ENCODE results near the gene POLR2C.
A peak's percentile ranks its signal among the peaks of the same experiment; 100 is the strongest.

POLR2C gene

DNA sequence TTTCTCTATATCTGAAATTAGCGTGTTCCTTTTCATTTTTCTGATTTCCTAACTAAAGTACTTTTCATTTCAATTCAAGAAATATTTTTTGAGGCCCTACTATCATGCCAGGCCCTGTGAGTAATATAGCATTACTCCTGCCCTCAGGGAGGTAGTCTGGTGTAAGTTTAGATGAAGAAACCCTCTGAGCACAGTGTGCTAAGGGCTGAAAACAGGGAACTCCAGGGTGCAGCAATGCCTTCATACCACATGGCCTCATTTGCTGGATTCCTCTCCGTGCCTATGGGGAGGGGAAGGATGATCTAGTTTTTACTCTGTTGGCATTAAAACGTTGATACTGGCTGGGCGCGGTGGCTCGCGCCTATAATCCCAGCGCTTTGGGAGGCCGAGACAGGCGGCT, 10.5 kb upstream of the POLR2C start:
- no peak for DNase-seq

DNA sequence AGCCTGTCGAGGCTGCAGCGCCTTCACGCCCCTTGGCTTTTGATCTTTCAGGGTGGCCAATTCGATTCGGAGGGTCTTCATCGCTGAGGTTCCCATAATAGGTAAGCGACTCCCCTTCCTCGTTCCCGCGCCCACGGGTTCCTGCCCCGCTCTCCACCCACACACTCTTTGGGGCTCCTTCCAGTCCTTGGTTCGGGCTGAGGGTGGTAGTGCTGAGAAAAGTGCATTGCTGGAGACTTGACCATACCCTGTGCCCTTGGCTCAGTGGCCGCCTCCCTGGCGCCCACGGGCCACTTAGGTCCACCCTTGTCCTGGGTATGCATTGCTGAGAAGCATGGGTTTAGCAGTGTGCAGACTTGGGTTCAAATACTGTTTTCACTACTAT, 491 bp downstream of the POLR2C start:
- DNase-seq, result no peak

DNA sequence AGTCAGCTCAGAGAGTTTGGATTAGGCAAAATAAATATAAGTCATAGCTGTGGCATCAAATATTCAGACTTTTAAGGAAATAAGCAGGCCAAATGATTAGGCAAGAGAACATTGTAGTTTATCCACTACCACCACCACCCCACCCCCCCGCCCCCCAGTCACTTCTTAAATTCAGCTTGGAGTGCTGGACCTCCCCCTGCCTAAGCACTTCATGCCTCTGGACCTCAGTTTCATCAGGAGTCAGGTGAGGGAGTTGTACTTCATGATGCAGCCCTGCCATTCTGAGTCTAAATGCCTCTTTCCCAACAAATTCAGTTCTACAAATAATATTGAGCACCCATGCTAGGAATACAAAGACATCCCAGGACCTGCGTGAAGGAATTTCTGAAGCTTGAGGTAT, 2.0 kb downstream of the POLR2C start:
- DNase-seq, result no peak

DNA sequence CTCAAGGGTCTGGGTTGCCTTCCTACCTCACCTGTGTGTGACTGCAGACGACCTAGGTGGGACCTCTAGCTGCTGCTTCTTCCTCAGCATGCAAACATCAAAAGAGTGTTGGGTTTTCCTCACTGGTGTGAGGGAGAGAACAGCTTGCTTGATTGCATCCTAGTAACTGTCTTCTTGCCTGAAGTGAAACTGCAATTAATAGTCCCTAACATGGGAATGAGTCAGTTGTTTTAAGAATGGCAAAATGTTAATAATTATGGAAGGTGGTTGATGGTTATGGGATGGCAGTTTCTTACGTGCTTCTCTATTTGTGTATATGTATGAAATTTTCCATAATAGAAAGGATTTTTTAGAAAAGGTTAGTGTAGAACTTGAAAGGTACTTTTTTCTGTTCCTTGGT, 5.9 kb downstream of the POLR2C start:
- DNase-seq, result no peak

DNA sequence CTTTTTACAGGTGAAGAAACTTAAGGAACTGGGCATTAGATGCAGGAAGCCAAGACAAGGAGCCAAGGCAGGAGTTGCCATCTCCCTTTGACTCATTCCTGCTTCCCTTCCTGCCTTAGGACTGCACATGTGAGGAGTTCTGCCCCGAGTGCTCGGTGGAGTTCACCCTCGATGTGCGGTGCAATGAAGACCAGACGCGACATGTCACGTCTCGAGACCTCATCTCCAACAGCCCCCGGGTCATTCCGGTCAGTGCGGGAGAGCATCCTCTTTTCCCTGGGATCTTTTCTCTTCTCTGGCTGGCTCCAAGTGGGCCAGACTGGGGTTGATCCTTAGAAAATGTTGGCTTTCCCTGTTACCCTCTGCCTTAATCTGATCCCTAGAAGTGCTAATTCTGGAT, 6.6 kb downstream of the POLR2C start:
- DNase-seq, result no peak

DNA sequence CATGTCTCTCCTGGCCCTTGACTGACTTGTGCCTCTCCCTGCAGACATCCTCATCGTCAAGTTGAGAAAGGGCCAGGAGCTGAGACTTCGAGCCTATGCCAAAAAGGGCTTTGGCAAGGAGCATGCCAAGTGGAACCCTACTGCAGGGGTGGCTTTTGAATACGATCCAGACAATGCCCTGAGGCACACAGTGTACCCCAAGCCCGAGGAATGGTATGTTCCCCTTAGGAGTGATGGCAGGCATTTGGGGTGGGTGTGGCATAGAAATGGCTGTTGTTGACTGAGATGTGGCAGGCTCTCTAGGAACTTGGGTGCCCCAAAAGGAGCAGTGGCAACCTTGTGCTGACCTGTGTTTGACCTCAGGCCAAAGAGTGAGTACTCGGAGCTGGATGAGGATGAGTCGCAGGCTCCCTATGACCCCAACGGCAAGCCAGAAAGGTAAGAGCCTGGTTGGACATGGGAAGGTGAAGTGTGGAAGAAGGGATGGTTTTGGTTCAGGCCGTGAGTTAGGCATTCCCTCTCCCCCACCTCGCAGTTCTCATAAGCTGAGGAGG, 7.5 kb downstream of the POLR2C start:
- no peak for DNase-seq

DNA sequence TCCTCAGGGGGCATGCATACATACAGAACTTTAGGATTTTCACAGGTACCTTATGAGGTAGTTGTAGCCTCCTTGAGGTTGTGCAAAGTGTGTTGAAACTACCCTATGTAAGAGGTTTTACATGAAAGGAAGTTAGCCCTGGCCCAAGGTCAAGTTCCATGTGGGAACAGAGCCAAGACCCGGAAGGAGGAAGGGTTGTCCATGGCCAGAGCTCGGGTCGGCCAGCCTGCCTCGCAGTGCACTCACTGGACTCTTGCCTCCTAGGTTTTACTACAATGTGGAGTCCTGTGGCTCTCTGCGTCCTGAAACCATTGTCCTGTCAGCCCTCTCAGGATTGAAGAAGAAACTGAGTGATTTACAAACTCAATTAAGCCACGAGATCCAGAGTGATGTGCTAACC, 8.2 kb downstream of the POLR2C start:
- DNase-seq, result no peak

DNA sequence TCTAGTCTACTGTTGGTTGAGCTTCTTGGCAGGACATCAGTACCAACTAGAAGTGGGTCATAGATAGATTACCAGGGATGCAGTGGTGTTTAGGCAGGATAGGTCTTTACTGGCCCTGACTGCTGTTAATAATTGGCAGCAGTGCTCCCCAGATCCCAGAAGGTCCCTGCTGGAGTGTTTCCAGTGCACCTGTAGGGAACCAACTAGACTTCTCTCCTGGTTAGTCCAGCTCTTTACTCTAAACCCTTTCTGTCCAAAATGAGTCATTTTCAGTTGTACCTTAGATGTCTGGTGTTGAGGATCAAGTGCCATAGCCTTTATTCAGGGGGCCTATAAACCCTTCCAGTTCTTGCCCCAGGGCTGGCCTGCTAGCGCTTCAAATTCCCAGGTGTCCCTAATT, 8.7 kb downstream of the POLR2C start:
- no peak for DNase-seq

DNA sequence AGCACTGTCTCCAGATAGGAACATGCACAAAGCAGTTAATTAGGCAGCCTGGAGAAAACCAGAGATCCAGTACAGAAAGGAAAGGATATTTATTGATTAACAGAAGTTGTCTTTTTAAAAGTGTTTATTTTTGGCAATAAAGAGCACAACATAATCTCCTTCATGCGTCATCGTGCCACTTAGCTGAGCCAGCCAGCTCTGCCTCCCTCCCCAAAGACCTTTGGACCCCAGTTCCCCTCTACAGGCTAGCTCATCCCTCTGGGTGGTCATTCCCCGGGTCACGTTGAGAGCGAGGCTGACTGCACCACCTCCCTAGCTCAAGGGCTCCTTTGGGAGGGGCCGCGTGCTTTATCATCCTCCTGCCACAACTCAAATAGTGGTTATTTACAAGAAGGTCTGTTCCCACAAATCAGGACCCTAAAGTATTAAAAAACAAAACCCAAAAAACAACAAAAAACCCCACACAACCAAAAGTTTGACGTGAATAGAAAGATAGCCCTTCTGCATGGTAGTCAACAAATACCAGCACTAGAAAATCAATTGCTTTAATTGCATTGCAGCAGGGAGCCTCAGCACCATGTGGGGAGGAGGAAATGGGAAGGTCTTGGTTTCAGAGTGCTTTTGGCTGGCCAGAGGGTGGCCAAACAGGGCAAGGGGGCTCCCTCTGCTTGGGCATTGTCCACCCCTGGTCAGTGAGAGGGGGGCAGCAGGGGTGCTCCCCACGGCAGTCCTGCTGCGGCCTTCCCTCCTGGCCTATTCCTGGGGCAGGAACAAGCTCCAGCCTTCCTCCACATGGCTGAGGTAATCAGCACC, 9.6 kb downstream of the POLR2C start:
- no peak for DNase-seq

DNA sequence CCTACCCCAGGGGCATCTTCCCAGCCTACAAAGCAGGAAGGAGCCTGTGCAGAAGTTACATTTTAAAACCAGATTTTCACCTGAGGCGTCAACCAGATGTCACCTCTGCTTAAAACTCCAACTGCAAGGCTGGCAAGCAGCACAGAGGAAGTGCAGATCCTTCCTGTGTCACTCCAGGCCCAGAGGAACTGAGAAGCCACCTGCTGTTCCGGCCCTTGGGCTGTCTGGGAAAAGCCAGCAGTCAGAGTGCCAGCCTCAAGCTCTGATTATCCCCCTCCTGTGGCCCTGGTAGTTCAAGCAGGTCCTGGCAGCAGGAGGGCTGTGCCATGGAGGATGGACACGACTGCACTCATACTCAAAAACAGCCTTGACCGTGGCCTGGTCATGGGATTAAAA, 10.2 kb downstream of the POLR2C start:
- DNase-seq, result no peak

DNA sequence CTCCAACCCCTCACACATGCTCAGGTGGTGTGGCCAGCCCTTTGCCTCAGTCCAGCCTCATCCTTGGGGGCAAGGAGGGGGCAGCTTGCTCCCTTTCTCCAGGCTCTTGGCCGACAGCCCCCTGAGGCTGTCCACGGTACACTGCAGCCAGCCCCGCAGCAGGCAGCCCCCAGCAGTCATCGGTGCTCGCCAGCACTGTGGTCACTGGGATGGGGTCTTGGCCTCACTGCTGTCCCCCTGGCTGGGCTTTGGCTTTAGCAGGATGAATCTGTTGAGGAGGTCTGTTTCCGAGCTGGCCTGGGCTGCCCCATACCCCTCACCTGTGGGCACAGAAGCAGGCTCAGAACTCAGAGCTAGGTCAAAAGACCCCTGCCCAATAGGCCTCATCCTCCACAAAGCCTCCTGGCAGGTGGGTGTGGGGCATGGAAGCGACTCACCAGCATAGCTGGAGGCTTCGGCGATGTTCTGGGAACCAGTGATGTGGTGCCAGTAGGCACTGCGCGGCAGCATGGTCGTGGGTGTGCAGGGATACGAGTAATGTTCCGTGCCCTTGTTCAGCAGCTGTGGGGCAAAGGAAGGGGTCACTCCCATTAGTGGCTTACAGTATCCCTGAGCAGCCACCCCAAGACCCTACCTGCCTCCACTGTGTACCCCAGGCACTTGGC, 10.8 kb downstream of the POLR2C start:
- DNase-seq, result no peak

DNA sequence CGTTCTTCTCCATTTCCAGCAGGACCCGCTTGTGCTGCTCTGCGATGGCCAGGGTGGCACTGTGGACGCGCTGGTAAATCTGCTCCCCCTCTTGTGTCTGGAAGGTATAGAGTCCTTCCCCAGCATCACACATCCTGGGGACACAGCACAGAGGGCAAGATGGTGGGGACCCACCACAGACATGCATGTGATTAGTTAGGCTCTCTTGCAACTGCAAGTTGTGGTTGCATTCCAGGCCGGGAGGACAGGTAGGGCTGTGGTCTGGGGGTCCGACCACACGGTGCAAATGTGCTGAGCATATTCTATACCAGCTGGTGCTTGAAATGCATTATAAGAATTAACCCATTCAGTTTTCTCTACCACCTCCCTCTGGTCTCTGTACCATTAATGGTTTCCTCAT, 11.4 kb downstream of the POLR2C start:
- no peak for DNase-seq

DNA sequence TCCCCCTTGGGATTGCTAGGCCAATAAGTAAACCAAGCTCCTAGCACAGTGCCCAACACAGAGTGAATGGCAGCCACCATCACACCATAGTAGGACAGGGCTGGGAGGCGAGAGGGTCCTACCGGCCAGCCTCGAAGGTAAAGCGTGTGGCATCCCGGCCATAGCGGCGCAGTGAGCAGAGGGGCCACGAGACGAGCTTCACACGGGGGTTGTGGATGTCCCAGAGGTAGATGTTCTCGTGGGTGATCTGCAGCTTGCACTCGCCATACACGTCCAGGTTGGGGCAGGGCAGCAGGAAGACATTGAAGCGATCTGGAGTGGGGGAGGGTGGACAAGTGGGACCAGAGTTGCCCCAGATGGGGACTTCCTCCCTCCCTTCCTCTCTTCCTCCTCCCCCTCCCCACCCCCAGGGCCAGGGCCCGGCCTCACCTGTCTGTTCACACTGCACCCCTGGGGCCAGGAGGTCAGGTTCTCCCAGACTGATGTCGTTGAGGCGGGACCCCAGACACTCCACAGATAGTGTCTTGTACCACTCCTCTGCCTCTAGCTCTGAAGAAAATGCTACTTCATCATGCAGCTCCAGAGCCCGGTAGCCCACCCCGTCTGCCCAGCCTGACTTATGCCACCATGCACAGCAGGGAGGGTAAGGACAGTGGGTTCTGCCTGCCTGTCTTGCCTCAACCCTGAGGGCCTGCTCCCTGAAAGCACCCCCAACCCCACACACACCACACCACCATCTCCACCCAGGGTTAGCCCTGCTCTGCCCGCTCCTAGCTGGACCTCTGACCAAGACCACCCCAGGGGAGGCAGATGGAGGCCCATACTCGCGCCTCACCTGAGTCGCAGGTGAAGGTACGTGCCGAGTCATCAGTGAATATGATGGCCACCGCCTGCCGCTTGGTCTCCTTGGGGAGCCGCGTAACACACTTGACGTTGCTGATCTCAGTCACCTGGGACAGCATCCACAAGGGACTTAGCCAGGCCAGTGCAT, 12.5 kb downstream of the POLR2C start:
- no peak for DNase-seq

DNA sequence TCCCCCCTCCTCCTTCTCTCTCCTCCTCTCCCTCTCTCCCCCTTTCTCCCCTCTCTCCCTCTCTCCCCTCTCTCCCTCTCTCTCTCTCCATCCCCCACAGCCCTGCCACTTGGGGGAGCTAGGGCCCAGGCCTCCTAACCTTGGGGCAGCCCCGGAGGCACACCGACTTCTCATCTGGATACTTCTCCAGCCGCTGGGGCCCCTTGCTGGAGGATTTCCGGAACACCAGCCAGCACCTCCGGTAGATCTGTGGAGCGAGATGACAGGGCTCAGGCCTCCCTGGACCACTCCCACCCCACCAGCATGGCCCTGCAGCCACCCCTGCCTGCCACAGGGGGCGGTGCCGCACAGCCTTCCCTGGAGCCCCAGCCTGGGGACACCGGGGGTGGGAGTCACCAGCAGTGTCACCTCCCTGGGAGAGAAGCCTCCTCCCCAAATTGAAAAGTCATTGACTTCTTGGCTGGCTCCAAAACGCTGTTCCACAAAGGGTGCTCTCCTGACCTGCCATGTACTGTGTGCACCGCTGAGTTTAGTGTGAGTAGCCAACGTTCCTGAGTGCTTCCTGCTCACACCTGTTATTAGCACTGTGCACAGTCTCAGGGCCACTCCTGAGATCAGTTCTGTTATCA, 13.3 kb downstream of the POLR2C start:
- DNase-seq, result peak; percentile 54

DNA sequence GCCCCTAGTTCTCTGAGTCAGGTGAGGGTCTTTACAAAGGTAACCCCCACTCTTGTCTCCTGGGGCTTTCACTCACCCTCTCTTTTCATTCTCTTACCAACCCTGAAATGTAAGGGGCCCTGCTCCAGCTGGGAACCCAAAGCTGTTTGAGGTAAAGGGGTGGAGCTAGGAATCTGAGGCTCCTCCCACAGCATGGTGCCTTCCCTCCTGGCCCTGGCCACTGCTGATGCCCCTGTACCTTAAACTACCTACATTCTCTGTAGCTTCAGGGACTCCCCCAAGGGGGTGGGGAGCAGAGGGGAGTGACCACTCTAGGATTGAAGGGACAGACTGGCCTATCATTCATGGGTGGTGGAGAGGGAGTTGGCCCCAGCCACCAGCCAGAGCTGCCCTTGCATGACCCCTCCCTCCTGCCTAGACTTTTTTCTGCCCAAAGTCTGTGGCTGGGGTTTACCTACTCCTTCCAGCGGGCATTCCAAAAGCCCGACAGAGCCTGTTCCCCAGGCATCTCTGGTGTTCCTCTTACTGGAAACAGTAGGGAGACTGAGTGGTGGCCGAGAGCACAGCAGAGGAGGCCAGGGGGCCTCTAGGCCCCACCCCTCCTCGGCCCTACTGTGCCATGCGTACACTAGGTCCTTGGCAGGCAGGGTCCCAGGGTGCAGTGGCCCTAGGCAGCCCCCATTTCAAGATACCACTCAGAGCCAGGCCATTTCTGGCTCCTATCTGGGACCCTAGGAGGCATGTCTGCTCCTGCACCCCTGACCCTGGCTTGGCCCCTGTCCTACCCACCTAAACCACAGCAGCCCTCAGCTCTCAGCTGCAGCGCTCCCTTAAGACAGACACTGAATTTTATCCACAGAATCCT, 14.3 kb downstream of the POLR2C start:
- DNase-seq, result no peak

DNA sequence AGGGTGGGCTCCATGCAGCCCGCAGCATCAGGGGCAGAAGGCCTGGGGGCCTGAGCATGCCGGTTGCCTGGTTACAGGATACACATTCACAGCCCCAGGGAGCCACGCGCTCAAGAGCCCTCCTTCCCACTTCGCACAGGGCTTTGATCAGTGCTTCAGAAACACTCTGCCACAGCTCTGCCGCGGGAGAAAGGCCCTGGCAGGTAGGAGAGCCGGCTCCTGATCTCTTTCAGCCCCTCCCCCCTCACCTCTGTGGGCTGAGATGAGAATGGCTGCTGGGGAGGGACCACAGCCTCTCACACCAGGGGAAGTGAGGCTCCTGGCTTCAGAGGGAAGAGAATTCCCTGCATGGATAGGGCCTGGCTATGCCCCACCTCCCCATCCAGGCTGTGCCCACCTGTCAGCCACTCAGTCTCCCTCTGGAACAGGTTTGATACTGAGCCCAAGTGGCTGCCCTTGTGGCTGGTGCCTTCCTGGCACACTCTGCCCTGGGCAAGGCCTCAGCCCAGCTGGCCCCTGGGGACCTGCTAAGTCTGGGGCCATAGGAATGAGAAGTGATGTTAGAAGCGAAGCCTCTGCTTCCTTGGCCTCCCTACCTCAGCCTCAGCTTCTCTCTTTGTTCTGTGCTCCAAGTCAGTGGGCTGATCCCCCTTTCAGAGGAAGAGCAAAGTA, 15.2 kb downstream of the POLR2C start:
- peak; percentile 61 for DNase-seq

DNA sequence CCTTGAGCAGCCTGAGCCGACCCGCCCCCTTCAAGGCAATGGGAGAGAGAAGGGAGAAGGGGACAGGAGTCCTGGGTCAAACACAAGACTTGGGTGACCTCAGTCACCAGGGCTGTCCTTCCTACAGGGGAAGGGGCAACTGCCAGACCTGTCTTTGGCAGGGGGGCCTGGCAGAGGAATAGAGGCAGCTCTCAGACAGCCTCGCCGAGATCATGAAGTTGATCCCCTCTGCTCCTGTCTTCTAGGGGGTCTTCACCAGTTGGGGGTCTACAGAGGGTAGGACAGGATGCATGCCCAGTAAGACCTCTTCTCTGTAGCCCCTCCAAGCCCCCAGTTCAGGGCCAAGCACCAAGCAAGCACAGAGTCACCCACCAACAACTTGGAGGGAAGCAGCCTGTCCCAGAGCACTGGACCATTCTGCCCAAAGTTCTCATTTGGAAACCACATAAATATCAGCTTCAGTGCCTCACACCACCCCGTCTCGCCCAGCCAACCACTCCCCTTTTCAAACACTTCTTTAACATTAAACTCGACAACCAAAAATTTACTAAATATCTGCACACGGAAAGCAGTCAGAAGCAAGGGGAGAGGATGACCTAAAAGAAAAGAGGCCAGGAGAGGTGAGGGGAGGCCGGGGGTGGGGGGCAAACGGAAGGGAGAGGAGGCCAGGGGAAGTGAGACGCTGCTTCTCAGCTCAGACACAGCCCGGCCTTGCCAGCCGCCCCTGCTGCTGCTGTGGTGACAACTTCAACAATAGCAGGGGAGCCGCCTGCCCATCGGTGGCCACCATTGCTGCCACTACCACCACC, 16.1 kb downstream of the POLR2C start:
- no peak for DNase-seq

DNA sequence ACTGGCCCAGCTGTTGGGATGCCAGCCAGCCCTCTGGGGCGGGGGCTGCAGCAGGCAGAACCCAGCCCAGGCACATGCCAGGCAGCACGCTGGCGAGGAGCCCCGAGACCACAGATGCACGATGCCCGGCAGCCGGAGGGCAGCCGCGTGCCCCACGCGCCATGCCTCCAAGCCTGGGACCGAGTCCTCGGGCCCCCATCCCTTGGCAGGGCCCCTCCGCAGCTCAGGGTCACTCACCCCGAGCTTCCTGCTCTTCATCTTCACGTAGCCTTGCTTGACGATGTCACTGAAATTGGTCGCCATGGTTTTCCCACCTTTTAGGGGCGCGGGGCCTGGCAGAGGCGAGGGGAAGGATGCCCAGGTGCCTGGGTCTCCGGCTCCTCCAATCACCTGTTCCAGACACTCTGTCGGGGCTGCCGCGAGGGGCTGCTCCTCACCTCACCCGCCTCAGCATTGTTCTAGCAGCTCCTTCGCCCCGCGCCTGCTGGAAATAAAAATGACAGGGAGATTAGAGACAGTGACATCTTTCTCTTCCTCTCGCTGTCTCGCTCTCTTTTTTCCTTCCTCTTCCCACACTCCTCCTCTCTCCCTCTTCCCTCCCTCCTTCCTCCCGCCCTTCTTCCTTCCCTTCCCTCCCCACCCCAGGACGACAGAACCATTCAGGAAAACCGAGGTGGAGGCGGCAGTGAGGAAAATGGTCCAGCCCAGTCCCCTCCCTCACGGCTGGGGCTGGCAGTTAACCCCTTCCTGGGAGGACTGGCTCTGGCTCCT, 16.9 kb downstream of the POLR2C start:
- DNase-seq, result peak; percentile 67
